ENCODE data around the gene IKZF2. TPM values are rescaled to one million over a fixed set of nuclear protein-coding genes. Genes with fewer than 3 reads are reported as not detected.

IKZF2 gene
- total RNA-seq, 4 donors from 2014 or later = 37.4 to 69.3 (median 42.7) TPM

- no peak for DNase-seq (ENCODE audit: low spot score in 2 of 2)
- no peak overlapping the region for H3K4me3 ChIP-seq (ENCODE audit: low read depth, poor library complexity, severe bottlenecking)
- WGBS, 2 donors = 83 to 90% methylated on average over 4 of the region's 4 CpGs
- intact Hi-C loops (cut with DNase I; ENCODE audit: low total_unique reads) = no loop called here
- TF ChIP-seq CTCF (IDR thresholded peaks at IDR 0.05) = no peak
- TF ChIP-seq POLR2A (IDR thresholded peaks at IDR 0.05) = no peak
These were observed 65.9 kb downstream of the IKZF2 start for GRCh38 chr2:213085538-213085937.

- TF ChIP-seq POLR2A (IDR thresholded peaks at IDR 0.05) (no peak), CTCF (IDR thresholded peaks at IDR 0.05) (no peak)
- no peak for DNase-seq (ENCODE audit: low spot score in 2 of 2)
- intact Hi-C loops (cut with DNase I; ENCODE audit: low total_unique reads) = no loop called here
- H3K4me3 ChIP-seq (ENCODE audit: low read depth, poor library complexity, severe bottlenecking) = no peak overlapping the region
These were observed 67.2 kb downstream of the IKZF2 start for GRCh38 chr2:213084261-213084660.

- intact Hi-C loops (cut with DNase I; ENCODE audit: low total_unique reads) = no loop called here
- H3K4me3 ChIP-seq (ENCODE audit: low read depth, poor library complexity, severe bottlenecking) = no peak overlapping the region
- no peak for TF ChIP-seq CTCF (IDR thresholded peaks at IDR 0.05)
- no peak for TF ChIP-seq POLR2A (IDR thresholded peaks at IDR 0.05)
- no peak for DNase-seq (ENCODE audit: low spot score in 2 of 2)
These were observed 70.3 kb downstream of the IKZF2 start for GRCh38 chr2:213080969-213081617.

- intact Hi-C loops (cut with DNase I; ENCODE audit: low total_unique reads) = no loop called here
- no peak for TF ChIP-seq POLR2A (IDR thresholded peaks at IDR 0.05)
- TF ChIP-seq CTCF (IDR thresholded peaks at IDR 0.05) = no peak
- no peak overlapping the region for H3K4me3 ChIP-seq (ENCODE audit: low read depth, poor library complexity, severe bottlenecking)
- no peak for DNase-seq (ENCODE audit: low spot score in 2 of 2)
These were observed 71.7 kb downstream of the IKZF2 start for GRCh38 chr2:213079756-213080155.

- DNase-seq (ENCODE audit: low spot score in 2 of 2) = no peak
- no peak for TF ChIP-seq POLR2A (IDR thresholded peaks at IDR 0.05)
- no peak overlapping the region for H3K4me3 ChIP-seq (ENCODE audit: low read depth, poor library complexity, severe bottlenecking)
- intact Hi-C loops (cut with DNase I; ENCODE audit: low total_unique reads) = no loop called here
- WGBS, 2 donors = 92 to 94% methylated on average over 1 of the region's 1 CpG
These were observed 72.7 kb downstream of the IKZF2 start for GRCh38 chr2:213078686-213079085.

- TF ChIP-seq POLR2A (IDR thresholded peaks at IDR 0.05) (no peak), CTCF (IDR thresholded peaks at IDR 0.05) (no peak)
- no peak overlapping the region for H3K4me3 ChIP-seq (ENCODE audit: low read depth, poor library complexity, severe bottlenecking)
- no peak for DNase-seq (ENCODE audit: low spot score in 2 of 2)
- 70 to 71% methylated on average over 1 of the region's 1 CpG for WGBS, 2 donors
- intact Hi-C loops (cut with DNase I; ENCODE audit: low total_unique reads) = no loop called here
These were observed 81.9 kb downstream of the IKZF2 start for GRCh38 chr2:213069531-213069930.
